ENCODE data around the gene TMEM51. TPM values are rescaled to one million over a fixed set of nuclear protein-coding genes. Genes with fewer than 3 reads are reported as not detected.

The TMEM51 gene
- total RNA-seq, 1 donor, result 1.0 TPM

DNA sequence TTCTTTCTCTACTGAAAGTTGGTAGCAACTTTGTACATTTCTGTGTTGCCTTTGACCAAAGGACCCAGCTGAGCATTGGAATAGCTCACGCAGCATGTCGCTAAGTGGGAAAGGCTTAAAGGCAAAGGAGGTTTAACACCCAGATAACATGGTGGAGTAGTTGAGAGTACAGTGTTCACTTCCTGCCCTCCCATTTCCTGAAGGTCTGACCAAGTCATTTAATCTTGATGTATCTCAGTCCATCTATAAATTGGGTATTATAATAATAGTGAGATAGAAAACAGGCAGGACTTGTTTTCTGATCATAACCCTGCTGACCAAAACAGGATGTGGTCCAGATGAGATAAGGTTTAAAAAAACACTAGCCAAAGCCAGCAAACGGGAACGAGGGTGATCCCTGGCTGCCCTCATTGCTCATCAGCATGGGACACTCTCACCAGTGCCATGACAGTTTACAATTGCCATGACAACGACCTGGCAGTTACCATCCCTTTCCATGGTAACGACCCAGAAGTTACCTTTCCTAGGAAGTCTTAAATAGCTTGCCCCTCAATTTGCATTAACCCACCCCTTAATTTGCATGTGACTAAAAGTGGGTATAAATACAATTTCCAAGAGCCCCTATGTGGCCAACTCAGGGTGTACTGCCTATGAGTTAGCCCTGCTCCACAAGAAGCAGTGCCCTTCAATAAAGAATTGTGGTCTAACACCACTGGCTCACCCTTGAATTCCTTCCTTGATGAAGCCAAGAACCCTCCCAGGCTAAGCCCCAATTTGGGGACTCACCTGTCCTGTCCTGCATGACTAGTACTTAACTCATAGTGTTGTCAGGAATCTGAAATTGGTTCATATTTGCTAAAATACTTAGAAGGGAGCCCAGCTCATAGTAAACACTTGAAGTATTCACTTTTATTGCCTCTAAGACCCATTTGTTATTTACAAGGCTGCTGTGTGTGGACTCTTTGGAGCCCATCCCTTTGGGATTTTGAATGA is 65.0 kb downstream of the TMEM51 start:
- Histone ChIP-seq H3K9me3 (ENCODE audit: low read depth, low read length) (no peaks in the 10 kb centered on the region), H3K4me3 (ENCODE audit: low read length) (no peak overlapping the region)

DNA sequence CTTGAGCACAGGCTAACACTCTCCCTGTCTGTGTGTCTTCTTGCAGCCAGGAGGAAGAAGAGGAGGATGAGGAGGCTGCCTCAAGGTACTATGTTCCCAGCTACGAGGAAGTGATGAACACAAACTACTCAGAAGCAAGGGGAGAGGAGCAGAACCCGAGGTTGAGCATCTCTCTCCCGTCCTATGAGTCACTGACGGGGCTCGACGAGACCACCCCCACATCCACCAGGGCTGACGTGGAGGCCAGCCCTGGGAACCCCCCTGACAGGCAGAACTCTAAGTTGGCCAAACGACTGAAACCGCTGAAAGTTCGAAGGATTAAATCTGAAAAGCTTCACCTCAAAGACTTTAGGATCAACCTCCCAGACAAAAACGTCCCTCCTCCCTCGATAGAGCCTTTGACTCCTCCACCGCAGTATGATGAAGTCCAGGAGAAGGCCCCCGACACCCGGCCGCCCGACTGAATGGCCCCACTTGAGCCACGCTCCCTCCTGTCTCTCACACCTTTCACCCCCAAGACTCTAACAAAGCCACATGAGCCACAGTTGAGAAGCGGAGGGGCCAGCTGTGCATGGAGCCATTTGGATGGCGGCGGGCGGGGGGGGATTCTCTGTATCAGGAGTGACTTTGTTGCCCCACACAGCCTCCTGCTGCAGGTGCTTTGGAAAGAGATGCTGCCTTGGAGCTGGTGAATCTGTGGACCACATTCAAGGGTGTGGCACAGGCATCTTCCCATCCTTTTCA is 65.9 kb downstream of the TMEM51 start:
- no peak overlapping the region for H3K4me3 ChIP-seq (ENCODE audit: low read length)
- peaks cover 17% of the 10 kb centered on the region for H3K4me1 ChIP-seq (ENCODE audit: insufficient read depth, low read length)

More for the DNA sequence above, 65.0 kb downstream of the TMEM51 start:
- Histone ChIP-seq H3K4me1 (ENCODE audit: insufficient read depth, low read length) (peaks cover 9% of the 10 kb centered on the region), H3K27me3 (ENCODE audit: insufficient read depth, low read length) (no peaks in the 10 kb centered on the region)

DNA sequence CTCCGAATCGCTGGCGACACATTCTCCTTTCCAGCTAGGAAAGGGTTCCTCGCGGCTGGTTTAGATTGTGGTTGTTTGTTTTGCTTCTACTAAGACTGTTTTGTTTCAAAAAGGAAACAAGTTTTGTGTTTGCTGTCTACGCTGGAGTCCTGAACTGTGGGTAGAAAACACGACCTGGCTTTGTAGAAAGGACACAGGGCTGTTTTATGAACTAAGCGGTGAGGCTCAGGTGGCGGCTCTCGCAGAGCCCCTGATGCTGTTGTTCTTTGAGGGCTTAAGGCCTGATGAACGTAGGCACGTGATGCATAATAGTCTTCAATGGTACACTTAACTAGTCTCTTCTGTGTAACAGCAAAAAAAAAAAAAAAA is 66.5 kb downstream of the TMEM51 start:
- H3K9me3 ChIP-seq (ENCODE audit: low read depth, low read length), result no peaks in the 10 kb centered on the region
- no peak overlapping the region for H3K4me3 ChIP-seq (ENCODE audit: low read length)
- H3K27me3 ChIP-seq (ENCODE audit: insufficient read depth, low read length), result no peaks in the 10 kb centered on the region
- peaks cover 21% of the 10 kb centered on the region for H3K4me1 ChIP-seq (ENCODE audit: insufficient read depth, low read length)

More for the DNA sequence above, 65.9 kb downstream of the TMEM51 start:
- Histone ChIP-seq H3K27me3 (ENCODE audit: insufficient read depth, low read length) (no peaks in the 10 kb centered on the region), H3K9me3 (ENCODE audit: low read depth, low read length) (no peaks in the 10 kb centered on the region)

DNA sequence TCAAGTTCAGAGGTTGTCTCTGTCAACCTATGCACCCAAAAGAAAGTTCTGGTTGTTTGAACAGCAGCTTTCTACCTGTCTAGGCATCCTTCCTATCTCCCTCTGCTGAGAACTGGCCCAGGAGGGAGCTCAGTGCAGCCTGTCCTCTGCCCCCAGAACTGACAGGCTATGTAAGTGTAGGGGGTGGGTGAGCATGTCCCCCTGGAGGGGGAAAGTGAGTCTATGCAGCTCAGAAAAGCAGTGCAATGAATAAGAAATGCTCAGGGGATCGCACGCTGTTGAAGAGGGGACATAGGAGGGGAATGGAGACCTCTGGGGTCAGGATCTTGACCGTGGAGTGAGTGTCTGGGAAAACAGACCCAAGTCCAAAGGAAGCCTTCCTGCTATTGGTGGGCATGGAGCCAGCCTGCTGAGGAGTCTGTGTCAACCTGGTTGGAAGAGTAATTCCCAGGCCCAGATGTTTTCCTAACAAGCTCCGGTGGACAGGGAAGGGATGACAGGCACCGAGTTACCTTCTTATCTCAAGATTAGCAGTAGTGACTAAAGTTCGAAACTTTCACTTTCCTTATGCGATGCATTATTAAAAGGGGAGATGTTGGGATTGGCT is 67.4 kb downstream of the TMEM51 start:
- H3K4me3 ChIP-seq (ENCODE audit: low read length), result no peak overlapping the region
- H3K4me1 ChIP-seq (ENCODE audit: insufficient read depth, low read length), result peaks cover 21% of the 10 kb centered on the region
- H3K9me3 ChIP-seq (ENCODE audit: low read depth, low read length), result no peaks in the 10 kb centered on the region
- no peaks in the 10 kb centered on the region for H3K27me3 ChIP-seq (ENCODE audit: insufficient read depth, low read length)

DNA sequence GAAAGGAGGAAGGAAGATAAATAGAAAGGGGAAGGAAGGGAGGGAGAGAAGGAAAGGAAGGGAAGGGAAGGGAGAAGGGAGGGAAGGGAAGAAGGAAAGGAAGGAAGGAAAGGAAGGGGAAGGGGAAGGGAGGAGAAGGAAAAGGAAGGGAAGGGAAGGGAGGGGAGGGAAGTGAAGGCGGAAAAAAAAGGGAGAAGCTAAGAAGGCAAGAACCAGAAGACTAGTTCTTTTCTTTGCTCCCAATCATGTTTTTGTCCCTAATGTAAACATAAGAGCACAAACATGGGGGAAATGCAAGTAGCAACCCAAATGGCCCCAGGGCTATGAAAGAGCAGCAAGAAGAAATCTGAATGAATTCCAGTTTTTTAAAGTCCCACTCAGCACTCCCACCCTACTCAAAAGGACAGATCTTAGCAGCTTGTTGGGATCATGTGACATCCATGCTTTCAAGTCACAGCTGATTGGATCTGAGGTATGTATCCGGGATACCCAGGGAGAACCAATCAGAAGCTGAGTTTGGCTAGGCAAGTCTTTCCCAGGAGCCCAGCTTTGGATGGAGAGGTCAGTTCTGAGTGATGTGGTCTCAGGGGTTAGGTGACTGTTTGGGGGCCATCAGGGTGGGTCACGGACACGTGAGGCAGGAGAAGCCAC is 69.2 kb downstream of the TMEM51 start:
- Histone ChIP-seq H3K27me3 (ENCODE audit: insufficient read depth, low read length) (no peaks in the 10 kb centered on the region), H3K4me3 (ENCODE audit: low read length) (no peak overlapping the region), H3K9me3 (ENCODE audit: low read depth, low read length) (no peaks in the 10 kb centered on the region), H3K4me1 (ENCODE audit: insufficient read depth, low read length) (peaks cover 21% of the 10 kb centered on the region)

DNA sequence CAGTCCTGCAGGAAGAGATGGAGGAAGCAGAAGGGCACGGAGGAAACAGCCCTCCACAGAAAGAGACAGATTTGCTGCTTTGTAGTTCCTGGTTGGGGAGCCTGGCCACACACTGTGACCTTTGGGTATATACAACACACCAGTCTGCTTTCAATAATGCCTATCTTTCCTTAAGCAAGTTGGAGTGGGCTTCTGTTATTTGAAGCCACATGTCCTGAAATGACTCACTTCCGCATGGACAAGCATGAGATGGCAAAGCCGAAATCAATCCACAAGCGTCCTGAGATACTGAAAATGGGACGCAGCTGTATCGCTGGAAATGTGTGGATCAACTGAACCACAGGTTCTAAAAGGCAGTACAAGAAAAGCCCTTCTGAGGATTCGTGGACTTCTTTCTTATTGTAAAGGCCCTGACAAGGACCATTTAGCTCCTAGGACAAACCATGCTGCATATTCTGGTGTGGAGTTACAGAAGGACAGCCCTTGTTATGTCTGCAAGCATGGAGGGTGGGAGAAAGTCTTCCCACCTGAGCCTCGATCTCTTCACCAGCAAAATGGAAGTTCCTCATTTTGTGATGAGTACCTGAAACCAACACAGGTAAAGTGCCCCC is 70.8 kb downstream of the TMEM51 start:
- Histone ChIP-seq H3K4me1 (ENCODE audit: insufficient read depth, low read length) (peaks cover 24% of the 10 kb centered on the region), H3K9me3 (ENCODE audit: low read depth, low read length) (no peaks in the 10 kb centered on the region), H3K4me3 (ENCODE audit: low read length) (no peak overlapping the region), H3K27me3 (ENCODE audit: insufficient read depth, low read length) (no peaks in the 10 kb centered on the region)

DNA sequence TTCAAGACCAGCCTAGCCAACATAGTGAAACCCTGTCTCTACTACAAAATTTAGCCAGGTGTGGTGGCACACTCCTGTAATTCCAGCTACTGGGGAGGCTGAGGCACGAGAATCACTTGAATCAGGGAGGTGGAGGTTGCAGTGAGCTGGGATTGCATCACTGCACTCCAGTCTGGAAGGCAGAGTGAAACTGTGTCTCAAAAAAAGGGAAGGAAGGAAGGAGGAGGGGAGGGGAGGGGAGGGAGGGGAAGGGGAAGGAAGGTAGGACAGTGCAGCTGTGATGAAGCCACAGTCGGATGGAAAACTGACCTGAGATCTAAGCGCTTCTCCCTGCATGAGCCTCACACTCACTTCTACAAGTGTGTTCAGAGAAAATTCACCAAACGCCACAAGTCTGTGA is 71.4 kb downstream of the TMEM51 start:
- H3K9me3 ChIP-seq (ENCODE audit: low read depth, low read length), result no peaks in the 10 kb centered on the region
- H3K4me3 ChIP-seq (ENCODE audit: low read length), result no peak overlapping the region
- peaks cover 30% of the 10 kb centered on the region for H3K4me1 ChIP-seq (ENCODE audit: insufficient read depth, low read length)
- H3K27me3 ChIP-seq (ENCODE audit: insufficient read depth, low read length), result no peaks in the 10 kb centered on the region

DNA sequence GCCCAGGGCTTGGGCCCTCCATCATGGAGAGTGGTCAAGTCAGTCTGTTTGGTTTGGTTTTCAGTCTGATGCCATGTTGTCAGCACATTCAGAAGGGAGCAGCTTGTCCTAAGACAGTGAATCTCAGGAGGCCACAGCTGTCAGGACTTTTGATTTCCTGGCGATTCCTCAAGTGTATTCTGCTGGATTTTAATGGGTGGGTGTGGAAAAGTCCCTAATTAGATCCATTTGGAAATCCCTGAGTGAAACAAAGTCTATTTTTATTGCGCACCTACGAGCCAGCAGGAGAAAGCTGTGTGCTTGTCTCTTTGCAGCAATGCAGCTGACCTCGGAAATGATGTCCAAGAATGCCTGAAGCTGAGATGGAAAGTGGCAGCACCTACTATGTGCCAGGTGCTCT is 71.9 kb downstream of the TMEM51 start:
- no peaks in the 10 kb centered on the region for H3K9me3 ChIP-seq (ENCODE audit: low read depth, low read length)
- H3K27me3 ChIP-seq (ENCODE audit: insufficient read depth, low read length), result no peaks in the 10 kb centered on the region
- H3K4me1 ChIP-seq (ENCODE audit: insufficient read depth, low read length), result peaks cover 32% of the 10 kb centered on the region
- no peak overlapping the region for H3K4me3 ChIP-seq (ENCODE audit: low read length)

DNA sequence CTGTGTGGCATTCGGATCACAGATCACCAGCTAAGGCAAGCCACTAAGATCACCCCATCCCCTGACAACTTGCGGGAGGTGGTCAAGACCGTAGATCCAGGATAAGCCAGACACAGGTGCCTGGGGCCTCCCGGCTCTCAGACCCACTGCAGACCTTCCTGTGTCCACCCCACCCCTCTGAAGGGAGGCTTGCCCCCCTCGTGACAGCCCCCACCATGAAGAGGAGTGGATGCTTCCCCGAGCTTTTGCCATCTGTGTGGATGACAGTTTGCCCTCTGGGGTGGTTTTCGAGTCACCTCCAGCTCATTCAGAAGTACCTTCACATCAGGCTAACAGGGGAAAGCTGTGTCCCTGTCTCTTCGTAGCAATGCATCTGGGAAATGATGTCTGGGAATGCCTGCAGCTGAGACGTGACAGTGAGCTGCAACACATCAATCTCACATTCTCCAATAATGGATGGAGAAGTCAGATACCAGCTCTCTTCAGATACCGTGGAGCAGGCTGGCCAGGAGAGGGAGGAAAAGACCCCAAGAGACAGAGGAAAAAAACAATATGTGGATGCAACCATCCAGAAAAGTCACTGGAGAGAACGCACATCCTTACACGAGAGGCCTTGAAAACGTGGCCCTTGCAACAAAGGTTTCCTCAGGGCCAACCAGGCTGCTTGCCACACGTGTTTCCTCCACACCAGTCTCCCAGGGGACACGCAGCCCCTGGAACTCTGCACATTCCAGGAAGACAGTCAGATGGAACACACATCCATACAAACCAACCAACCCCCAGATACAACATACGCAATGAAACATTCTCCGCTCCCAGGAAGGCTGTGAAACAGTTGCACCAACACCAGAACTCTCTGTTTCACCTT is 73.1 kb downstream of the TMEM51 start:
- Histone ChIP-seq H3K4me1 (ENCODE audit: insufficient read depth, low read length) (peaks cover 43% of the 10 kb centered on the region), H3K9me3 (ENCODE audit: low read depth, low read length) (no peaks in the 10 kb centered on the region), H3K4me3 (ENCODE audit: low read length) (no peak overlapping the region), H3K27me3 (ENCODE audit: insufficient read depth, low read length) (no peaks in the 10 kb centered on the region)

DNA sequence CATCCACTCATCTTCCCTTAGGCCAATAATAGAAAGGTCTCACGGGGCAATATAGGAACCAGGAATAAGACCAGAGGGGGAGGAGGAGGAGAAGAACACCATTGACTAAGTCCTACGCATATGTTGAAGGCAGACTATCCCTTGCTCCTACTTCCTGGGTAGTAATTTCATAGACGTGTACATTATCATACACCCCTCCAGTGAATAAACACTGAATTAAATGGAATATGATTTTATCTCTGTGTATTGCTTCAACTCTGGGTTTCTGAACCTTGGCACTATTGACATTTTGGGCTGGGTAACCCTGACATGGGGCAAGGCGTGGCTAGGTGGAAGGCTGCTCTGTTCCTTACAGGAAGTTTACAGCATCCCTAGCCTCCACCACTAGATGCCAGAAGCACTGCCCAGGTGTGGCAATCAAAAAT is 76.2 kb downstream of the TMEM51 start:
- H3K27me3 ChIP-seq (ENCODE audit: insufficient read depth, low read length), result no peaks in the 10 kb centered on the region
- no peaks in the 10 kb centered on the region for H3K9me3 ChIP-seq (ENCODE audit: low read depth, low read length)
- no peak overlapping the region for H3K4me3 ChIP-seq (ENCODE audit: low read length)
- peaks cover 33% of the 10 kb centered on the region for H3K4me1 ChIP-seq (ENCODE audit: insufficient read depth, low read length)

DNA sequence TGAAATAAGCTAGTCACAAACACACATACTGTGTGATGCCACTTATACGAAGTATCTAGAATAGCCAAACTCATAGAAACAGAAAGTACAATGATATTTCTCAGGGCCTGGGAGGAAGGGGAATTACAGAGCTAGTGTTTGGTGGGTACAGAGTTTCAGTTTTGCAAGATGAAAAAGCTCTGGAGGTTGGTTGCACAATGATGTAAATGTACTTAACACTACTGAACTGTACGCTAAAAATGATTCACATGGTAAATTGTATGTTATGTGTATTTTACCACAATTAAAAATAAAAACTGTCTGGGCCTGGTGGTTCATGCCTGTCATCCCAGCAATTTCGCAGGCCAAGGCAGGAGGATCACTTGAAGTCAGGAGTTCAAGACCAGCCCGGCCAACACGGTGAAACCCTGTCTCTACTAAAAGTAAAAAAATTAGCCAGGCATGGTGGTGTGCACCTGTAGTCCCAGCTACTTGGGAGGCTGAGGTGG is 78.2 kb downstream of the TMEM51 start:
- no peak overlapping the region for H3K4me3 ChIP-seq (ENCODE audit: low read length)
- H3K4me1 ChIP-seq (ENCODE audit: insufficient read depth, low read length), result peaks cover 31% of the 10 kb centered on the region
- no peaks in the 10 kb centered on the region for H3K9me3 ChIP-seq (ENCODE audit: low read depth, low read length)
- no peaks in the 10 kb centered on the region for H3K27me3 ChIP-seq (ENCODE audit: insufficient read depth, low read length)

DNA sequence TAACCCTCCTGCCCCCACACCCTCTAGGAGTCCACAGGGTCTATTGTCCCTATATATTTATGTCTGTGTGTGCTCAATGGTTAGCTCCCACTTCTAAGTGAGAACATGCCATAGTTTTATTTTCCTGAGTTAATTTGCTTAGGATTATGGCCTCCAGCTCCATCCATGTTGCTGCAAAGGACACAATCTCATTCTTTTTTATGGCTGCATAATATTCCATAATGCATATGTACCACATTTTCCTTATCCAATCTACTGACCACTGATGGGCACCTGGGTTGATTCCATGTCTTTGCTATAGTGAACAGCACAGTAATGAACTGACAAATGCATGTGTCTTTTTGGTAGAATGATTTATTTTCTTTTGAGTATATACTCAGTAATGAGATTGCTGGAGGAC is 80.1 kb downstream of the TMEM51 start:
- no peak overlapping the region for H3K4me3 ChIP-seq (ENCODE audit: low read length)
- no peaks in the 10 kb centered on the region for H3K27me3 ChIP-seq (ENCODE audit: insufficient read depth, low read length)
- H3K4me1 ChIP-seq (ENCODE audit: insufficient read depth, low read length), result peaks cover 31% of the 10 kb centered on the region
- no peaks in the 10 kb centered on the region for H3K9me3 ChIP-seq (ENCODE audit: low read depth, low read length)

DNA sequence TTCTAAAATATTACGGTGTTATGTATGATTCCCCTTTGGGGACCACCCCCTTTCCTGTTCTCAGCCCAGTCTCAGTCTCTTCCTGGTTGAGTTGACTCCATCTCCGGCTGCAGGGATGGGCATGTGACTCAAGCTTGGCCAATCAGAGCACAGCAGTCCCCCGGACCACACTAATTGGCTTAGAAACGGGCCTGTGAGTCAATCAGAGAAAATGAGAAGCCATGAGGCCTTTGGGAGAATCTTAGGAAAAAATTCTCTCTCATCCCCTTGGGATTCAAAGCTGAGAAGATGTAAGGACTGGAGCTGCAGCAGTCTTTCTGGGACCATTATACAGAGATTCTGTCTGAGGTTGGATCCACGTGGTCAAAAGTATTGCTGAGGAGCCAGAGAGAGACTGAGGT is 82.8 kb downstream of the TMEM51 start:
- no peak overlapping the region for H3K4me3 ChIP-seq (ENCODE audit: low read length)
- no peaks in the 10 kb centered on the region for H3K9me3 ChIP-seq (ENCODE audit: low read depth, low read length)
- H3K4me1 ChIP-seq (ENCODE audit: insufficient read depth, low read length), result peaks cover 12% of the 10 kb centered on the region
- no peaks in the 10 kb centered on the region for H3K27me3 ChIP-seq (ENCODE audit: insufficient read depth, low read length)
